ENCODE data around the gene CAMSAP1.

CAMSAP1 gene

DNA sequence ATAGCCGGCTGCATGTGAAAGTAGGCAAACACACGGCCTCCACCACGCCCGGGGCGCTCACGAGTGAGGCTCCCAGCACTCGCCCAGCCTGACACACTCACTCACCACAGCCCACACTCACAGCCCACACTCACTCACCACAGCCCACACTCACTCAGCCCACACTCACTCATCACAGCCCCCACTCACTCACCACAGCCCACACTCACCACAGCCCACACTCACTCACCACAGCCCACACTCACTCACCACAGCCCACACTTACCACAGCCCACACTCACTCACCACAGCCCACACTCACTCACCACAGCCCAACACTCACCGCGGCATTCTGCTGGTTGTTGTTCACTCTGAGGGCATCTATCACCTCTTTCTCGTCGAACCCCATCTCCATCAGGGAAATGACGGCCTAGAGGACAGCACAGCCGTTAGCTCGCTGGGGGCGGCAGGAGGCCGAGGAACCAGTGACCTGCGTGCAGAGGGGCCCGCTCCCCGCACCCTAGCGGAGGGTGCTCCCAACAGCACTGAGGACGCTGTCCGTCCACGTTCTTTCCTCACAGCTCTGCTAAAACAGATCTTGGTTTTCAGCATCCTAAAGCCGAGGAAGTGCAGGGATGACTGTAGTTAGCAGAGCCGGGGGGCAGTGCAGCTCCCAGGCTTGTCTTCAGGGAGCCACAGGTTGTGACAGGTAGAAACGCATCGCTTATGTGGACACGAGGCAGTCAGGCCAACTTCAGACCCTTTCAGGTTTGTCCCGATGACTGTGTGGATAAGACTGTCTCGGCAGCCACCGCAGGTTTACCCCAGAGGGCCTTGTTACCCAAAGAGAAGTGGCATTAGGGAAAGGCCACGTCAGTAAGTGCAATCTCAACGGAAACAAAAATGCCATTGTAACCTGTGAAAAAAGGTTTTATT lies 32.3 kb upstream of the CAMSAP1 start:
- no peak for DNase-seq

DNA sequence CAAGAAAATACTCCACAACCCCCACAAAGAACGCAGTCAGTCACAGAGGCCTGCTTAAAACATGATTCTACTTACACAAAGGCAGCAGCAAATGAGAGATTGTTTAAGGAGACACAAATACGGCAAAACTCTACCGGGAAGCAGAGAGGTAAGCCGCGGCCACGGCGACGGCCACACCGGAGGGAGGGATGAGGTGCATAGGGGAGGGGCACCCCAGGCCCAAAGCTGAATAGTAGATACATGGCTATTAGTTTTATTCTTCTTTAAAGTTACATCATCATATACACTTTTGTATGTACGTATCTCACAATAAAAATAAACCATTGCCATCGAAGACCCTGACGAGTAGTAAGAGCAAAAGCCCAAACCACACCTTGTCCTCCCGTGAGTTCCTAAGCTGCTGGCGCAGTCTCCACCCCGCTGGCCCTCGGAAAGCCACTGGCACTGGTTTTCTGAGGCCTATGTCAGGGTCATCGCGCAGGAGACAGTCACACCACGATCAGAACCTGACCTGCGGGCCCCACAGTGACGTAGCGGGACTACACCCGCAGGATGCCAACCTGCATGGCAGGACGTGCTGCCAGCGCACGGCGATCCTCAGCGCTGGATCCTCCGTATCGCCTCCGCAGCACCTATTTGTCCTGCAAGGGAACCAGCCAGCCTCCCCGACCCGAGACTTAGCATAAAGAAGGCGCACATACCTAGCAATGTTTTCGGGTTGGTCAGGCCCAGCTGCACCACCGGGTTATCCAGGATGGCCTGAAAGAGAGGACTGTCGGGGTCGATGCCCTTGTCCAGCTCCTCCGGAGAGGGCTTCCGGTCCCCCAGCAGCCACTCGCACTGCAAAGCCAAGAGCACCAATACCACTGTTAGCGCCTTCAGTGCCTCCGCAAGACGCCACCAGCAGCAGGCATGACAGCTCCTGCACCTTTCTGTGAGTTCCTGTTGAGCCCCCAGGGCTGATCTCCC lies 30.5 kb upstream of the CAMSAP1 start:
- no peak for DNase-seq

DNA sequence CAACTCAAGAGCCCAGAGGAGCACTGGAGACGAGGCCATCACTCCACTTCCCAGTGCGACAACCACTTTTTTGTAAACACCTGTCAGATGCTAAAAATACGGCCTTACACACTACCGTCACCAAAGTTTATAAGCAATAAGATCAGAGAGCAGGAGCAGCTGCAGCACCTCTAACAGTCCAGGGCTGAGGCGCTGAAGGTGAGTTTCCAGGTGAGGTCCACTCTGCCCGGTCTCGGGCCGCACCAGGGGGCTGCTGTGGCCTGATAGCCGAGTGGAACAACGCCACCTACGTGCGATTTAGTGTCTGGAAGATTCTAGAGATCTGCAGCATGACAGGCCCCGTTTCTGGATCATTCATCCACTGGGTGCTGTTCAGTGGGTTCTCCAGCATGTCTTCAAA lies 25.8 kb upstream of the CAMSAP1 start:
- no peak for DNase-seq

DNA sequence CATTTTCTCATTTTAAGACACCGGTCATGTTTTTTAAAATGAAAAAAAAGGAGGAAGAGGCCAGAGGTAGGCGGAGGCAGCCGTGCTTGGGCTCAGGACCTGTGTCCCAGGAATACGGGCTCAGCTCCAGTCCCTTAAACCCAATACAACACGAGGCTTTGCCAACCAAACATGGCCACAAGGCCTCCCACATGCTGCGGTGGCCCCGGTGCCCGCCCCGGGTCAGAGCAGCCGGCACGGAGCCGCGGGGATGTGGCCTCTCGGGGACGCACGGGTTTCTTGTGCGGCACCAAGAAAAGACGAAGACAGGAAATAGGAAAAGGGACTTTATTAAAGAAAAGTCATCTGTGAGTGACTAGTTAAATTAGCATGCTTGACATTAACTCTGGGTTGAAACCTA lies 25.3 kb upstream of the CAMSAP1 start:
- no peak for DNase-seq

DNA sequence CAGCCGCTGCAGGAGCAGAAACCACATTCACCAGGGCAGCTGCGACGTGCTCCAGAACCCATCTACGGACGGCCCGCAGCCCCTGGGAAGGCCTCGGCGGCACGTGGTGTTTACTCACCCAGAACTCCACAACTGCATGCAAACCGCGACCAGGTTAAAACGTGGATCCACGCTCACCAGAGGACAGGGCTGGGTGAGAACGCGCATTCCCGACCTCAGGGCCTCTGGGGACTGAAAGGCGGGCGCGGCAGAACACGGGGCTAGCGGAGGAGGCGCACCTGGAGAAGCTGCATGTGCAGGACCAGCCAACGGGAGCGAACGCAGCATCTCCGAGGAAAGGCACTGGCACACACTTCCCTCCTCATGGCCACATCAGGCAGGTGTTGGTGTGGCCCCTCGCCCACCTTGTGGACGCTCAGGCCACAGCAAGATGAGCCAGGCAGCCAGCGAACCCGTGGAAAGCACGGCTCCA lies 24.0 kb upstream of the CAMSAP1 start:
- no peak for DNase-seq

DNA sequence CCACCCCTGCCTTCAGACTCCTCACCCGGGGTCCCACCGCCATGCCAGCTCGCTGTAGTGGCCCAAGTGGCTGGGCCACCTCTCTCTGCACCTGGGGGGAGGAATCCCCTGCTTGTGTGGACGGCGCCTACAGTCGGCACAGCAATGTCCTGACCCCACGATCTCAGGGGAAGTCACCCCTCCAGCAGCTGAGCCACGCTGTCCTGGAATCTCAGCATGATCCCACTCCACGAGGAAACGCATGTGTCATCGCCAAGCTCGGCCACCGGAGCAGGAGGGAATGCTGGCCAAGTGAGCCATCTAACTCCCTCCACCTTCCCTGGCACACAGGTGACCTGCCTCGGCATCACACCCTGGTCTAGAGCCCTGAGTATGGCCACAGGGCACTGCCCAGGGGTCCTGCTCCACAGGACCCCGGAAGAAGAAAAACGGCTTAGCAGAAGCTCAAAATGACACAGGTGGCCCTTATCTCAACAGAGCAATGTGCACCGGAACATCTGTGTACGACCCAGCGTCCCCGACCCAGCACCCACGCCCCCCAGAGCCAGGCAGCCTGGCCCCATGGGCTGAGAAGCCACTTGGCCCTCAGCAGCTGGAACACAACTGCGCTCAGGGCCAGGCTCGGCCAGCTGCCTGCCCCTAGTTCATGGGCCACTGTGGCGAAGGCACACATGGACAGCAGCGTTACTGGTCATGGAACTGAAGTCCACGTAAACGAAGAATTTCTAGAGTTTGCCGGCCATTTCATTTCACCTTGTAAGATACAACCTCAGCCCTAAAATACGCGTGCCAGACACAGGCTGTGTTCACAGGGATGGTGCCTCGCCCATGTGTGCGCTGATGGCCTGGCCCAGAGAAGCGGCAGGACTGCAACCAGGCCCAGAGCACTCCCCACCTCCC lies 23.4 kb upstream of the CAMSAP1 start:
- no peak for DNase-seq

DNA sequence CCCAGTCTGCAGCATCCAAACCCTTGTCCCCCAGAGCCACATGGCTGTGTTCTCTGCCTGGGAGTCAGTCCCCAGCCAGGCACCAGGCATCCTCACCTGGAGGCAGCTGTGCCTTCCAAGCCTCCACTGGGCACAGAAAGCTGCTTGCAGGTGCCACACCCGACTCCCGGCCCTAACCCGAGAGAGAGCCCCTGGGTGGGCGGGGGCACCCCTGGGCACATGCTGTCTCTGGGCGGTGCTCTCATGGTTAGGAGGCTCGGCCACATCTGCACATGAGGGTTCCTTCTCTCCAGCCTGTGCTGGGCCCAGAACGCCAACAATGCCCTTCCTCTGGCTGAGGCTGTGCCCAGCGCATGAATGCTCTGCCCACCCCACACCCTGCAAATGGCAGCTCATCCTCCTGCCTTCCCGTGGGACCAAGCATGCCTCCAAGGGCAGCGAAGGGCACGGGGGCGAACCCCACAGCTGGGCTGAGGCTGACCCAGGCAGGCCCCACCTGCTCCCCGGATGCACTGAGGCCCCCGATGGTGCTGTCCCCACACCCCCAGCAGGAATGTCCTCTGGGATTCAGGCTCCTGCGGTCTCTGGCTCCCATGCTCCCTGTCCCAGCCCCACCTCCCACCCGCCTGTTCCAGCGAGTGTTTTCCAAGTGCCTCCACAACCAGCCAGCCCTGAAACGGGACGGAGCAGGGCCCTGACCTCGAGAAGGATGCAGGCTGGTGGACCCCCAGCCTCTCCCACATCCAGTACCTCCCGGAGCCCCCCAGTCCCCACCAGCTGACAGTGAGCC lies 22.5 kb upstream of the CAMSAP1 start:
- no peak for DNase-seq

DNA sequence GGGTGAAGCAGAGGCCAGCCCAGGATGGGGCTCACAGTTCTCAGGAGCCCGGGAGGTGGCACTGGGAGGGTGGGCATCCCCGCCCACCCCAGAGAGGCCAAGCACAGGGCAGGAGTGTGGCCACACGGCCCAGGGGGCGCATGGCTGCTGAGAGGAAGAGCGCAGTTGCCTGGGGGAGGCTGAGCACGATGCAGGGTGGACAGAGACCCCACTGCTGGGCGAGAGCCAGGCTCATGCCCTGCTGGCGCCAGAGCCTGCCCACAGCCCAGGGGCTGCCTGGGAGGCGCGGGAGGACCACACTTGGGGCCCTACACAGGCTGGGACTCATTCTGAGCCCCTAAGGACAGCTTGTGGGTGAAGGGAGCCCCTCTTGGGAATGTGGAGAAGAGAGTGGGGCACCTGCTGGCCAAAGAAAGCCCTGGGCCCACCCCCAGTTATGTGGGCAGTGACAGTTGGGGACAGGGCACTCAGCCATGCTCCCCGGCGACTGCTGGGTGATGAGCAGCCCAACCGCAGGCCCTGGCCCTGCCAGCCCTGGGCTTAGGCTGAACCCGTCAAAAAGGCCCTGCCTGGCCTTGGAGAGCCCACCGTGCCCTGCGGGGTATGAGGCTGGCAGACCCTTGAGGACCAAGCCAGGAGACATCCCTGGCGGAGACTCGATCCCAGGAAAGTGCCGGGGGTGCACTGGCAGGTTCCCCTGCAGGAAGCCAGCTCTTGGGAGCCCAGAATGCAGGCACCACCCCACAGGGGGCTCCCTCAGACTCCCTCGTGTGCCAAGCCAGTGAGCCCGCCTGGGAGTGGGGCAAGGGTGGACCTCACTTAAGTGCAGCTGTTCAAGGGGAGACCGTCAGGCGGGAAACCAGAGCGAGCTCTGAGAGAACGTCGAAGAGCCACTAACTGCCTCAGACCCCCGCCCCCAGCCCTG lies 21.6 kb upstream of the CAMSAP1 start:
- DNase-seq, result no peak

DNA sequence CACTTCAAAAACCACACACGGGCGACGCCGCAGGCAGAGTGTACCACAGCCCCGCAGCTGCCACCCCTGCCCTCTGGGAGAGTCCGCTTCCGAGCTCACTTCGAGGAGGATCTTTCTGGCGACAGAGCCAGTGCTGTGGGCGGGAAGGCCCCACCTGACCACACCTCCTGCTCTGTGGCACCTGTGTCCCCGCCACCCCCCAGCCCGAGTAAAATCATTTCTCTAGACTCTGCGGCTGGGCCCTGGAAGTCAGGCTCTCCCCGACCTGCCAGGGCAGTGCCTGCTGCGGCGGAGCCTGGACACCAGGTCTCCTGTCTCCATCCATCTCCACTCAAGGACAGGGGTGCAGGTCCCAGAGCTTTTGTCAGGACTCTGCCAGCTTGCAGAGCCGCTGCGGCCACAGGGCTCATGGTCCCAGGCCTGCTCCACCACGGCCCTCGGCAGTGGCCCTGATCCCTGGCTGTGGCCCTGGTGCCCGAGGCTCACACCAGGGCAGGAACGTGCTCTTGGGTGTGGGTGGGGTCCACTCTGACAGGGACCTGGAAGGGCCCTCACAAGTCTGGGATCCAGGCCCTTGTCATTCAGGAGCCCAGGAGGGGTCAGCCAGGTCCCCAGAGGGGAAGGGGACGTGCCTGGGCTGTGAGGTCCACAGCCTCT lies 20.9 kb upstream of the CAMSAP1 start:
- no peak for DNase-seq

DNA sequence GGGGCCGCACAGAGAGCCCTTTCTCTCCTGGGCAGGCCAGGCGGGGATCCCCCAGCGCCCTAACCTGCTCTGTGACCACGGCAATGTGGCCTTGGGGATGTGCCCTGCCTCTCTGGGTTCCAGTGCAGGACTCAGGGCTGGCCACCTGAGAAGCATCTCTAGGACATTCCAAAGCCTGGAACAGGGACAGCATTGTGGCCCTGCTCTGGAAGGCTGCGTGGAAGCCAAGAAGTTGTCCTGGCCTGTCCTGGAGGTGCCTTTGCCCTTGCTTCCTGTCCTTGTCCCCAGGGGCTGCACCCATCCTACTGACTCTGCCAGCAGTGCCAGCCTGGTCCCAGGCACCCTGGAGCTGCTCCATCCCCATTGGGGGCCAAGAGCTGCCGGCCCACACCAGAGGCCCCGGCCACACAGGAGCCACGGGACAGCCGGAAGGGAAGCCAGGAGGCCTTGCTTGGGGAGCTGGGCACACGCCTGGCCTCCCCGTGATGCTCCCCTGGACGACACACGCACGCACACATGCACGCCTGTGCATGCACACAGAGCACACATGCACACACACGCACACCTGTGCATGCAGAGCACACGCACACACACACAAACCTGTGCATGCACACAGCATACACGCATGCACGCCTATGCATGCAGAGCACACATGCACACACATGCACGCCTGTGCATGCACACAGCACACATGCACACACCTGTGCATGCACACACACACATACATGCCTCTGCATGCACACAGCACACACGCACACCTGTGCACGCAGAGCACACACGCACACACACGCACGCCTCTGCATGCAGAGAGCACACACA lies 20.1 kb upstream of the CAMSAP1 start:
- no peak for DNase-seq

DNA sequence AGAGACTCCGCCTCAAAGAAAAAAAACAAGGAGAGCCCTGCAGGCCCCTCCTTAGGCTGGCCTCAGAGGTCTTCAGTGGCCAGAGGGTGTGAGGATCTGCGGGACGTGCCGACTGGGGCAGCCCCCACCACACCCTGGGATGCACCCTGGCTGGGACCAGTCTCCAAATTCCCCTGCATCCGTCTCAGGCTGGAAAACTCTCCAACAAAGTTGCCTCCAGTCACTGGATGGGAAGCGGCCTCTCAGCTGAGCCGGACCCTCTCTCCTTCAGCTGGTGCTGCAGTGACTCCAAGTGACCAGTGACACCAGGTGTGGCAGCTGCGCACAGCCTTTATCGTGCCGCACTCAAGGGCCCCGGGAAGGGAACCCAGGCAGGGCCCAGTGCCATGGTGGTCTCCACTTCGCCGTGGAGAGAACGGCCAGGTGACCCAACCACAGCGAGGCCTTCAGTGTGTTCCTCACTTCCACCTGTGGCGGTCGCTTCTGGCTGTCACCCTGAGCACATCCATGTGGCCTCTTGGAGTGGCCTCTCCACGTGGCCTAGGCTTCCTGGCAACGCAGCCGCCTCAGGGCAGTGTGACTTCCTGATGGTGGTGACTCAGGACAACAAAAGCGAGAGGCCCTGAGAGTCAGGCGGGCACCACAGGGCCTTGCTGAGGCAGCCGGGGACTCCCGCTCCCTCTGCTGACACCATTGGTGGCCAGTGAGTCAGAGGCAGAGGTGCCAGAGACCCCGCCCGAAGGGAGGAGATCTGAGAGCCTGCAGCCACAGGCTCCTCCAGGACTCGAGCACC lies 19.3 kb upstream of the CAMSAP1 start:
- DNase-seq, result no peak

DNA sequence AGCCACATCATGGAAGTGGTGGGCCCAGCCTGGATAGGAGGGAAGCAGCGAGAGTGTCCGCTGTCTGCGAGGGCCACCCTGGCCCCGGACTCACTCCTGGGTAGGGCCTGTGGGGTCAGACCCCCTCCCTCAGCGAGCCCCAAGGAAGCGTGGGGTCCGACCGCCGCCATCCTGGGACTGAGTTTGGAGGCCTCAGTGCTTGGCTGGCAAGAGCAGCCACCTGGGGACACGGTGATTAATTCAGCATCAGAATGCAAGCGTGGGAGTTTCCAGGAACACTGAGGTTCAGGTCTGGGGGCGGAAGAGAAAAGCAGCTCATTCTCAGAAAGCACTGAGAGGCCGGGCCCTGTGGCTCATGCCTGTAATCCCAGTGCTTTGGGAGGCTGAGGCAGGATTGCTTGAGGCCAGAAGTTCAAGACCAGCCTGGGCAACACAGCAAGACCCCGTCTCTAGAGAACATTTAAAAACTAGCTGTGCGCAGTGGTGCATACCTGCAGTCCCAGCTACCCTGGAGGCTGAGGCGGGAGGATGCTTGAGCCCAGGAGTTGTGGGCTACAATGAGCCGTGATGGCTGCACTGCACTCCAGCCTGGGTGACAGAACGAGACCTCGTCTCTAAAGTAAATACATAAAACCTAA lies 18.3 kb upstream of the CAMSAP1 start:
- no peak for DNase-seq

DNA sequence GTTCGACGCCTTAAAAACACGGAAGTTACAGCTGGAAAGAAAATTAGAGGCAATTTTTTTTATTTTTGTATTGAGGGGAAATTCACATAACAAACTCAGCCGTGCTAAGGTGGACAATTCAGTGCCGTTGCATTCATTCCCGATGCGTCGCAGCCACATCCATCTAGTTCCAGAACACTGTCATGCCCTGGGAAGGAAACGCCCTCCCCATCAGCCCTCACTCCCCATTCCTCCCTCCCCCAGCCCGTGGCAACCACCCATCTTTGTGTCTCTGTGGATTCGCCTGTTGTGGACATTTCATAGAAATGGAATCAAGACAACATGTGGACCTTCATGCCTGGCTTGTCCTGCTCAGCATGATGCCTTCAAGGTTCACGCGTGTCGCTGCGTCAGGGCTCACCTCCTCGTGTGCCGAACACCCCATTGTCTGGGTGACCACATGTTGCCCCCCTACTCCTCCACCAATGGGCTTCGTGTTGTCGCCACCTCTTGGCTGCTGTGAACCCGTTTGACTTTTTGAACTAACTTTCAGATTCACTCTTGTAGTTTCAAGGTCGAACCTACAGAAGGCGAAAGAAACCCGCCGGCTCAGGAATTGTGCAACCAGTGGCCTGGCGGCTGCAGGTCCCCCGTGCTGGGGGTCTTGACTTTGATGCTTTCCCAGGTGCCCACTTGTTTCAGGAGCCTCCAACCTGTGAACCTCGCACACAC lies 17.4 kb upstream of the CAMSAP1 start:
- no peak for DNase-seq

DNA sequence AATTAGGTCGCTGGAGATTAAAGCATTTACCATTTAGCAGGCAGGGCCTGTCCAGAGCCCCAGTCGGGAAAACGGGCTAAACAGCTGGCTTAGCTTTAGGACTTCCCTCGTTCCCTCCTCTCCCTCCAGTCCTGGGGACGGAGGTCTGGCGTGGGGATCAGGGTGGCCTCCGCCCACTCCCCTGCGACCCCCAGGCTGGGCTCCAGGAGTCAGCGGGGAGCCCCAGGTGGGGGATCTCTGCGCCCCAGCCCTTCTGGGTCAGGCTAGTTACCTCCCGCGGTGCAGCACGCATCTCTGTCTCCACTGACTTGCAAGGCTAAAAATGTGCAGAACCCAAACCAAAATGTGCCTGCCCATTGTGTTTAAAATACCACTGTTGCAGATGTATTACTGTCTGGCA lies 16.2 kb upstream of the CAMSAP1 start:
- no peak for DNase-seq

DNA sequence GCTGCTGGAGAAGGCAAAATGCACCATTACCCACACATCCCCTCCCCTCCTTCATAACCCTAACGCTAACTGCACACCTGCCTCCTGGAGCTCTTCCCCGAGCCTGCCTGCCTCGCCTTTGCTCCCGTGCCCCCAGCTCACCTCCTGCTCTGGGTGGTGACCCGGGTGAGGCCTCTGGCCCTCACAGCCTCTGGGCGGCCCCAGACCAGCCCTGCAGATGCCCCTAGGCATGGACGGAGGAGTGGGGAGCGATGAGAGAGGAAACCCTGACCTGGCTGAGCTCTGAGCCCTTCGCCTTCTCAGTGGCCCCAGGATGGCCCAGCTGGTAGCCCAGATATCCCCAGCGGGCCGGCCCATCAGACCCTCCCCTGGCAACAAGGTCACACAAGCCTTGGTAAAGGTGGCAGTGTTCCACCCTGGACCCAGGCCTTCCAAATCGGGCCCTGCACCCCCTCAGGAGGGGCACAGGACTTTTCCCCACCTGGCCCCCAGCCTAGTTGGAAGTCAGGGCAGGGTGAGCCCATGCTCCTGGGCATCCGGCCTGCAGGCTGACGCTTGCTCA lies 14.5 kb upstream of the CAMSAP1 start:
- DNase-seq, result no peak

DNA sequence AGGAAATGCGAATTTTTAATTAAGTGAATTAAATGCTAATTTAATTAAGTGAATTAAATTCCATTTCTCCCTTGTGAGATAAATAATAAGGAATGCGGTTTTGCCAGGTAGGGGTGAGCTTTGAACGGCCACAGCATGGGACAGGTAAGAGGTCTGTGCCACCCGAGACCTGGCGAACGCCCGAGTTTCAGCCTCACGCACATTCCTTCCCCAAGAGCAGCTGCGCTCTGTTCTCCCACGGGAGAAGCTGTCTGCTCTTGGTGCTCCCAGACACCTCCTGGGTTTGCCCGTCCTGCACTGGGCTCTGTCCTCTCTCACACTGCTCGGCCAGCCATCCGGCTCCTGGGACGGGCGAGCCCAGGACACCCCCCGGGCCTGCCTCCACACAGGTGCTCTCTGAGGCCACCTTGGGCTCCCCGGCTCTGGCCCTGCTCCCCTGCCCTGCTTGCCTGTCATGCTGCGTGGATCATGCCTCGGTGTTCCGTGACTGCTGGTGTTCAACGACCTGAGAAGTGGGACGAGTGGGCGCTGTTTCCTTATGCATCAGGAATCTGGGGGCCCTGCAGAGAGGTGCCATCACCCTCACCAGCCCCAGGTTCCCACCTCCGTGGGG lies 13.7 kb upstream of the CAMSAP1 start:
- DNase-seq, result no peak

Measured in DMS79 treated with DMSO at 0.1 percent for 48 hours (cell line).